ENCODE results near the gene MAGEA4.

DNA sequence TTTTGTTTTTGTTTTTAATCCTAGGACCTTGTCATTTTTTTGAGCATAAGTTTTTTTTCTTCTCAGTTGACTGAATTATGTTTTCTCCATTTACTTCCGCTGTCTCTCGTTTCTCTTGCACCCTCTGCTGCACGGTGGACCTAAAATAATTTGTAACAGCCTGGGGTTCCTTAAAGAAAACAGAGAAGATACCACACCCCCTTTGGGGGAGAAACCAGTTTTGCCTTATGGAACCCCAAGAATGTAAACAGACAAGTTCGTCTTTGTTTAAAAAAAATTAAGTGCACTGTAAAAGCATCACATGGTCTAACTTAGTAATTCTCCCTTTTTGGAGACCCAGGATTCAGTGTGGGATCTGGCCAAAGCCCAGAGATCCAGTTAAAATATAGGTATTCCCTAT, 32.8 kb upstream of the MAGEA4 start:
- TF ChIP-seq, protein P1, sequence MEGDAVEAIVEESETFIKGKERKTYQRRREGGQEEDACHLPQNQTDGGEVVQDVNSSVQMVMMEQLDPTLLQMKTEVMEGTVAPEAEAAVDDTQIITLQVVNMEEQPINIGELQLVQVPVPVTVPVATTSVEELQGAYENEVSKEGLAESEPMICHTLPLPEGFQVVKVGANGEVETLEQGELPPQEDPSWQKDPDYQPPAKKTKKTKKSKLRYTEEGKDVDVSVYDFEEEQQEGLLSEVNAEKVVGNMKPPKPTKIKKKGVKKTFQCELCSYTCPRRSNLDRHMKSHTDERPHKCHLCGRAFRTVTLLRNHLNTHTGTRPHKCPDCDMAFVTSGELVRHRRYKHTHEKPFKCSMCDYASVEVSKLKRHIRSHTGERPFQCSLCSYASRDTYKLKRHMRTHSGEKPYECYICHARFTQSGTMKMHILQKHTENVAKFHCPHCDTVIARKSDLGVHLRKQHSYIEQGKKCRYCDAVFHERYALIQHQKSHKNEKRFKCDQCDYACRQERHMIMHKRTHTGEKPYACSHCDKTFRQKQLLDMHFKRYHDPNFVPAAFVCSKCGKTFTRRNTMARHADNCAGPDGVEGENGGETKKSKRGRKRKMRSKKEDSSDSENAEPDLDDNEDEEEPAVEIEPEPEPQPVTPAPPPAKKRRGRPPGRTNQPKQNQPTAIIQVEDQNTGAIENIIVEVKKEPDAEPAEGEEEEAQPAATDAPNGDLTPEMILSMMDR (IDR thresholded peaks at IDR 0.05): no peak
- TF ChIP-seq POLR2A (IDR thresholded peaks at IDR 0.05) (no peak), POLR2AphosphoS5 (IDR thresholded peaks at IDR 0.05) (no peak)

Measured in transverse colon (tissue), 4 donors.